AG04450 (cell line): ENCODE results near the gene ALG13. TPM values are rescaled to one million over a fixed set of nuclear protein-coding genes. Genes with fewer than 3 reads are reported as not detected.

ENCODE experiments used
- CTCF ChIA-PET: fragments of 300-600, 350-600 bp; formaldehyde crosslinking; extraction: SDS; loops from one replicate; lab custom pipeline; 2022; ENCODE audit warnings: antibody characterized with exemption, inconsistent platforms; lab: Charles Lee
- POLR2A ChIA-PET: fragments of 350-600 bp; formaldehyde crosslinking; extraction: SDS; loops from one replicate; lab custom pipeline; 2021; ENCODE audit warnings: antibody characterized with exemption, inconsistent platforms; lab: Yijun Ruan, JAX
- DNase-seq: peaks from one replicate; pipeline ENCODE4 v3.0.0-alpha.2; 2011; ENCODE audit warnings: low read depth, low spot score
- H3K27ac ChIP-seq: one replicate; pipeline ENCODE4 v1.5.1; 2012; ENCODE audit warnings: low read depth, low read length, control low read depth
- H3K27me3 ChIP-seq: one replicate; pipeline ENCODE4 v1.6.0; 2012; ENCODE audit warnings: low read length; ENCODE audit not compliant: control insufficient read depth, insufficient read depth
- H3K4me3 ChIP-seq: 2 replicates; pipeline ENCODE4 v1.5.1; 2011; ENCODE audit warnings: mild to moderate bottlenecking, low read depth, low read length, control low read depth
- H3K9me3 ChIP-seq: 2 replicates; pipeline ENCODE4 v1.5.1; 2012; ENCODE audit warnings: low read length; ENCODE audit not compliant: control insufficient read depth, insufficient read depth
- polyA plus RNA-seq: library from polyadenylated mRNA; depleted of rRNA; stranded (reverse); fragments of >200 nt; gene quantifications from 2 replicates; pipeline ENCODE4 v1.2.3, GENCODE V29; 2011
- TF ChIP-seq, protein P1 (sequence below): IDR thresholded peaks from 2 replicates; pipeline ENCODE4 v1.5.1; 2011; ENCODE audit warnings: low read depth, low read length, control low read depth, inconsistent platforms

Gene ALG13
- polyA plus RNA-seq, 1 experiment = 74.2 TPM

DNA sequence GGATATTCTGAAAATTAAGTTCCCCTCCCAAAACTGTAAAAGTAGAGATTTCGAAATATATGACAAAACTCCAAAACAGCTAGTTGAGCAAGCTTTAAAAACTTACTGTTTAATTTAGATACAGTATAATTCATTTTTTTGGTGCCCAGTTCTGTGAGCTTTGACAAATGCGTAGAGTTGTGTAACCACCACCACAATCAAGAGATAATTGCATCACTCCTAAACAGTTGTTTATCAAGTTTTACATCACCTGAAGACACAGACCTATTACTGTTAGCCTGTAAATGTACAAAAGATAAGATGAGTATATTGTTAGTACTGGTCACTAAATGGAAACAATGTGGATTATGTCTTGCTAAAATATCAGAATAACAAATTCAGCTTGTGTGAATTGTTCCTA lies 62.3 kb downstream of the ALG13 start:
- TF ChIP-seq, protein P1, sequence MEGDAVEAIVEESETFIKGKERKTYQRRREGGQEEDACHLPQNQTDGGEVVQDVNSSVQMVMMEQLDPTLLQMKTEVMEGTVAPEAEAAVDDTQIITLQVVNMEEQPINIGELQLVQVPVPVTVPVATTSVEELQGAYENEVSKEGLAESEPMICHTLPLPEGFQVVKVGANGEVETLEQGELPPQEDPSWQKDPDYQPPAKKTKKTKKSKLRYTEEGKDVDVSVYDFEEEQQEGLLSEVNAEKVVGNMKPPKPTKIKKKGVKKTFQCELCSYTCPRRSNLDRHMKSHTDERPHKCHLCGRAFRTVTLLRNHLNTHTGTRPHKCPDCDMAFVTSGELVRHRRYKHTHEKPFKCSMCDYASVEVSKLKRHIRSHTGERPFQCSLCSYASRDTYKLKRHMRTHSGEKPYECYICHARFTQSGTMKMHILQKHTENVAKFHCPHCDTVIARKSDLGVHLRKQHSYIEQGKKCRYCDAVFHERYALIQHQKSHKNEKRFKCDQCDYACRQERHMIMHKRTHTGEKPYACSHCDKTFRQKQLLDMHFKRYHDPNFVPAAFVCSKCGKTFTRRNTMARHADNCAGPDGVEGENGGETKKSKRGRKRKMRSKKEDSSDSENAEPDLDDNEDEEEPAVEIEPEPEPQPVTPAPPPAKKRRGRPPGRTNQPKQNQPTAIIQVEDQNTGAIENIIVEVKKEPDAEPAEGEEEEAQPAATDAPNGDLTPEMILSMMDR = no peak
- H3K9me3 ChIP-seq = no peaks in the 10 kb centered on the region
- CTCF ChIA-PET = interaction anchor here (1.0 to 2.2 kb wide), 3 partner anchors 24 to 126 kb away, joined by 4 to 8 read pairs (median 5); partner anchors contain the start of gene ALG13
- H3K27ac ChIP-seq = no peak overlapping the region
- POLR2A ChIA-PET = no interaction called here
- H3K27me3 ChIP-seq = no peaks in the 10 kb centered on the region
- no peak for DNase-seq
- no peak overlapping the region for H3K4me3 ChIP-seq

DNA sequence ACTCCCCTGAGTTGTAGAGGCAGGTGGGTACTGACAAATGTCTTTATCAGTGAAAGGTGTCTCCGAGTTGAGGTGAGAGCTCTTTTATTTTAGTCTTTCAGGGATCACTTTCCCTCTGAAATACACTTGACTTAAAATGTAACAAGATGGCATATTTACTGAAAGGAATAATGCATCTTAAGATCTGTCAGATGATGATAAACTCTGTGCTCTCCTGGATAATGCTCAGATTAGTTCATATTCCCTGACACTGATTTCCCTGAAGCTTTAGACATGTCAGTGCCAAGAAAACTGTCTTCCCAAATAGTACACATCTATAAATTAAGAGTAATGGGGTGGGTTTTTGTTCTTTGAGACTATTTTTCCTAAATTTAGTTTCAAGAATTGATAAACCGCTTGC lies 75.5 kb downstream of the ALG13 start:
- CTCF ChIA-PET = no interaction called here
- DNase-seq = no peak
- H3K4me3 ChIP-seq = no peak overlapping the region
- TF ChIP-seq, protein P1 = no peak
- POLR2A ChIA-PET = no interaction called here
- no peaks in the 10 kb centered on the region for H3K9me3 ChIP-seq
- no peaks in the 10 kb centered on the region for H3K27me3 ChIP-seq
- H3K27ac ChIP-seq = no peak overlapping the region

DNA sequence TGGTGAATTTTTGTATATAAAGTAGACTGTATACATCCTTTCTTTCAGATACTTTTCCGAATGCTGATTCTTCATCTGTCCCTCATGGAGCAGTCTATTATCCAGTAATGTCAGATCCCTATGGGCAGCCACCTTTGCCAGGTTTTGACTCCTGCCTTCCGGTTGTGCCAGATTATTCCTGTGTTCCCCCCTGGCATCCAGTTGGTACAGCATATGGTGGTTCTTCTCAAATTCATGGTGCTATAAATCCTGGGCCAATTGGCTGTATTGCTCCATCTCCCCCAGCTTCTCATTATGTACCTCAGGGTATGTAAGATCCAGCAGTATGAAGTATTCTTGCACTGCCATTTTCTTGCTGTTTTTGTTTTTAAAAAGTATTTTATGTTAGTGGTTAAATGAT lies 78.7 kb downstream of the ALG13 start:
- POLR2A ChIA-PET = no interaction called here
- TF ChIP-seq, protein P1 = no peak
- Histone ChIP-seq H3K9me3 (no peaks in the 10 kb centered on the region), H3K4me3 (no peak overlapping the region), H3K27me3 (no peaks in the 10 kb centered on the region), H3K27ac (no peak overlapping the region)
- CTCF ChIA-PET = no interaction called here
- DNase-seq = no peak

DNA sequence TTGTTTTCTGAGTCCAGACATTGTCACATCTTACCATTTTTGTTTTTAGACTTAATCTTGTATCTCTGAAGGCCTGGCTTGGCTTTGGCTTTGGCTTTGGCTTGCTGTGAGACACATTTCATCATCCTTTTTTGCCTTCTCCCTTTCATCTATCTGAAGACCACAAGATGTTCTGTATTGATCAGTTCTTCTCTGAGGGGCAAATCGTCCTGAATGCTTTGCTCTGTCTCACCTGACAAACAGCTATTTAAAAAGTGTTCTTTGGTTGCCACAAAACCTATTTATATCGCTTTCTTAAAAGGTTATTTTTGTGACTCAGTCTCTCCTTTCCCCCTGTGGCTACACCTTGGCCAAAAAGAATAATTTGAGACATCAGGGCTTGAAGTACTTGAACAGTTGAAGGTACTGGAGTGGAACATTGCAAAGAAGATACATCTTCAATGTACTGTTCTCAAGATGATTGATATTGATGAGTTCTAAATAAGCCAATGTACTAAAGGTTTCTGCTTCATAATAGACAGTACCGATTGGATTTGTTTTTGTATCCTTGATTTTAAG lies 80.7 kb downstream of the ALG13 start:
- CTCF ChIA-PET = no interaction called here

DNA sequence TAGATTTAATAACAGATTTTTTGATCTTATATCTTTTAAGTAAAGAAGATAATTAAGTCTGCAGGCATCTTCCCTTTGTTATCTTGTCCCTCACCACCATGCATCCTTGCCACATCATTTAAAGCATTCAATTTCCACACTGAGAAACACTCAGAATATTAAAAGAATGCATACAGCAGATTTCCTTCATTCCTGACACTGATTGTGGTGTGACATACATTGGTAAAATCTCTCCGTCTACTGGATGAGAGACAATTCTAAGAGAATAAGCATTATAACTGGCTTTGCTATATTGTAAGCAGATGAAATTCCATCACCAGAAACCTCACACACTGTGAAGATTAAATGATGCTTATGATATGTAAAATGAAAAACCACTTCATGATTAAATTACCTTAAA lies 97.6 kb downstream of the ALG13 start:
- no peaks in the 10 kb centered on the region for H3K27me3 ChIP-seq
- TF ChIP-seq, protein P1 = no peak
- H3K4me3 ChIP-seq = no peak overlapping the region
- no peak overlapping the region for H3K27ac ChIP-seq
- POLR2A ChIA-PET = no interaction called here
- CTCF ChIA-PET = no interaction called here
- no peaks in the 10 kb centered on the region for H3K9me3 ChIP-seq
- no peak for DNase-seq

More for the DNA sequence above, 80.7 kb downstream of the ALG13 start:
- TF ChIP-seq, protein P1 = no peak
- H3K27me3 ChIP-seq = no peaks in the 10 kb centered on the region
- H3K4me3 ChIP-seq = no peak overlapping the region
- POLR2A ChIA-PET = no interaction called here
- no peak overlapping the region for H3K27ac ChIP-seq
- no peaks in the 10 kb centered on the region for H3K9me3 ChIP-seq
- DNase-seq = no peak
